Measurements from ENCODE around the gene GUCY1A2.

DNA sequence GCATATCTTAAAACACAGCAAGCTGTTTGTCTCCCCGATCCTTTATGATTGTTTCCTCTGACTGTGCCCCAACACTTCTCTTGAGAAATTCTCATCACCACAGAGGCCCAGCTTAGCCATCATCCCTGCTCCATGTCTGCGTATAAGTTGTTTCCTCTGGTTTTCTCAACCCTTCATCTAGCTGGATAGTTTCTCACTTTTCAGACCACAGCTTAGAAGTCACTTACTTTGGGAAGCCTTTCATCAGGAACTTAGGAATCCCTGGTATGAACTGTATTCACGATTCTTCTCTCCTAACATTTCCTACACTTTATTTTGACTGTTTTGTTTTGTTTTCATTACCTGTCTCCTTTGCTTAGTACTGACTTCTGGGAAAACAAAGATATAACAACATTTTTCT is 295.2 kb downstream of the GUCY1A2 start:
- TF ChIP-seq, protein P1, sequence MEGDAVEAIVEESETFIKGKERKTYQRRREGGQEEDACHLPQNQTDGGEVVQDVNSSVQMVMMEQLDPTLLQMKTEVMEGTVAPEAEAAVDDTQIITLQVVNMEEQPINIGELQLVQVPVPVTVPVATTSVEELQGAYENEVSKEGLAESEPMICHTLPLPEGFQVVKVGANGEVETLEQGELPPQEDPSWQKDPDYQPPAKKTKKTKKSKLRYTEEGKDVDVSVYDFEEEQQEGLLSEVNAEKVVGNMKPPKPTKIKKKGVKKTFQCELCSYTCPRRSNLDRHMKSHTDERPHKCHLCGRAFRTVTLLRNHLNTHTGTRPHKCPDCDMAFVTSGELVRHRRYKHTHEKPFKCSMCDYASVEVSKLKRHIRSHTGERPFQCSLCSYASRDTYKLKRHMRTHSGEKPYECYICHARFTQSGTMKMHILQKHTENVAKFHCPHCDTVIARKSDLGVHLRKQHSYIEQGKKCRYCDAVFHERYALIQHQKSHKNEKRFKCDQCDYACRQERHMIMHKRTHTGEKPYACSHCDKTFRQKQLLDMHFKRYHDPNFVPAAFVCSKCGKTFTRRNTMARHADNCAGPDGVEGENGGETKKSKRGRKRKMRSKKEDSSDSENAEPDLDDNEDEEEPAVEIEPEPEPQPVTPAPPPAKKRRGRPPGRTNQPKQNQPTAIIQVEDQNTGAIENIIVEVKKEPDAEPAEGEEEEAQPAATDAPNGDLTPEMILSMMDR (IDR thresholded peaks at IDR 0.05; ENCODE audit: insufficient read depth, low read depth, low read length) = no peak
- TF ChIP-seq EZH2 (IDR thresholded peaks at IDR 0.05; ENCODE audit: insufficient read depth, low read length) = no peak

Data from astrocyte (in vitro differentiated cells and primary cell).